ENCODE data around the gene C11orf21. TPM values are rescaled to one million over a fixed set of nuclear protein-coding genes. Genes with fewer than 3 reads are reported as not detected.
A peak's percentile ranks its signal among the peaks of the same experiment; 100 is the strongest.
"Not testable (repeated sequence)": the region's sequence is repeated elsewhere in the genome, so short reads cannot be mapped to it uniquely, and the experiment has no call there.

The C11orf21 gene
- total RNA-seq, 2 donors from 2014 or later, result 0.26 to 0.33 TPM

DNA sequence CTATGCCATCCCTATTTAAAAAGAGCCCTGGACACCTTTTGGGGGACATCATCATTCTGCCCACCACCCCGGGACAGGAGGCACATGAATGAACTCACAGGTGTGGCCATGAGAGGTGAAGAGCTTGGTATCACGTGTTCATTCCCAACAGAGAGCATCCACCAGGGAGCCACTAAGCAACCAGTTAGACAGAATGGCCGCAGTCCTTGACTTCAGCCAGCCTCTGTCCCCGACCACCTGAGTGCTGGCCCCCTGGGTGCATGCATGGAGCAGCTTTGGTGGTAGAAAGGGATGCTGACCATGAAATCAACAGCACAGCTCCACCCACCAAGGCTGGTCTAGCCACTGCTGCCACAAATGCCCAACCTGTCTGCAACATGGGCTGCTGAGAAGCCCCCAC is 44.3 kb upstream of the C11orf21 start:
- no peak overlapping the region for H3K27ac ChIP-seq
- no peaks in the 10 kb centered on the region for H3K9me3 ChIP-seq
- TF ChIP-seq, protein P1, sequence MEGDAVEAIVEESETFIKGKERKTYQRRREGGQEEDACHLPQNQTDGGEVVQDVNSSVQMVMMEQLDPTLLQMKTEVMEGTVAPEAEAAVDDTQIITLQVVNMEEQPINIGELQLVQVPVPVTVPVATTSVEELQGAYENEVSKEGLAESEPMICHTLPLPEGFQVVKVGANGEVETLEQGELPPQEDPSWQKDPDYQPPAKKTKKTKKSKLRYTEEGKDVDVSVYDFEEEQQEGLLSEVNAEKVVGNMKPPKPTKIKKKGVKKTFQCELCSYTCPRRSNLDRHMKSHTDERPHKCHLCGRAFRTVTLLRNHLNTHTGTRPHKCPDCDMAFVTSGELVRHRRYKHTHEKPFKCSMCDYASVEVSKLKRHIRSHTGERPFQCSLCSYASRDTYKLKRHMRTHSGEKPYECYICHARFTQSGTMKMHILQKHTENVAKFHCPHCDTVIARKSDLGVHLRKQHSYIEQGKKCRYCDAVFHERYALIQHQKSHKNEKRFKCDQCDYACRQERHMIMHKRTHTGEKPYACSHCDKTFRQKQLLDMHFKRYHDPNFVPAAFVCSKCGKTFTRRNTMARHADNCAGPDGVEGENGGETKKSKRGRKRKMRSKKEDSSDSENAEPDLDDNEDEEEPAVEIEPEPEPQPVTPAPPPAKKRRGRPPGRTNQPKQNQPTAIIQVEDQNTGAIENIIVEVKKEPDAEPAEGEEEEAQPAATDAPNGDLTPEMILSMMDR (IDR thresholded peaks at IDR 0.05), result no peak
- no peak for TF ChIP-seq POLR2A (IDR thresholded peaks at IDR 0.05)
- no peaks in the 10 kb centered on the region for H3K27me3 ChIP-seq
- no peak for ATAC-seq
- WGBS, 2 donors, result 84% methylated on average over 4 of the region's 4 CpGs; no CpG with 5 or more reads in 1 of the 2 donors
- no peak overlapping the region for H3K4me3 ChIP-seq
- DNase-seq, result no peak
- no peaks in the 10 kb centered on the region for H3K36me3 ChIP-seq (replicated peaks in 1 of 2; ENCODE audit: insufficient read depth in 1 of 2, low read depth in 2 of 2)
- intact Hi-C loops (cut with DNase I), result no loop called here
- H3K4me1 ChIP-seq, result no peaks in the 10 kb centered on the region

DNA sequence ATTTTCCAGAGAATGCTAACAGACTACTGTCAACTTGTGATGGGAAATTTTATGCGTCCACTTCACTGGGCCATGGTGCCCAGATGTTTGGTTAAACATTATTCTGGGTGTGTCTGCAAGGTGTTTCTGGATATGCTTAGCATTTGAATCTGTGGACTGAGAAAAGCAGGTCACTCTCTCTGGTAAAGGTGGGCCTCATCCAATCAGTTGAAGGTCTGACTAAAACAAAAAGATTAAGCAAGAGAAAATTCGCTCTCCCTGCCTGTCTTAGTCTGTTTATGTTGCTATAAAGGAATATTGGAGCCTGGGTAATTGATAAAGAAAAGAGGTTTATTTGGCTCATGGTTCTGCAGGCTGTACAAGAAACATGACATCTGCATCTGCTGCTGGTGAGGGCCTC is 43.3 kb upstream of the C11orf21 start:
- ATAC-seq, result no peak
- no peak overlapping the region for H3K27ac ChIP-seq
- no peak for DNase-seq
- H3K4me1 ChIP-seq, result no peaks in the 10 kb centered on the region
- H3K4me3 ChIP-seq, result no peak overlapping the region
- no peaks in the 10 kb centered on the region for H3K27me3 ChIP-seq
- no peaks in the 10 kb centered on the region for H3K36me3 ChIP-seq (replicated peaks in 1 of 2; ENCODE audit: insufficient read depth in 1 of 2, low read depth in 2 of 2)
- intact Hi-C loops (cut with DNase I), result no loop called here
- no peaks in the 10 kb centered on the region for H3K9me3 ChIP-seq
- TF ChIP-seq POLR2A (IDR thresholded peaks at IDR 0.05), result no peak
- TF ChIP-seq, protein P1 (IDR thresholded peaks at IDR 0.05), result no peak
- 79 to 86% methylated on average over 2 of the region's 2 CpGs for WGBS, 2 donors

GRCh38 chr11:2343502-2343901 is 41.8 kb upstream of the C11orf21 start:
- no peaks in the 10 kb centered on the region for H3K36me3 ChIP-seq (replicated peaks in 1 of 2; ENCODE audit: insufficient read depth in 1 of 2, low read depth in 2 of 2)
- intact Hi-C loops (cut with DNase I), result no loop called here
- WGBS, 2 donors, result 78 to 80% methylated on average over 4 of the region's 4 CpGs
- no peak for DNase-seq
- TF ChIP-seq, protein P1 (IDR thresholded peaks at IDR 0.05), result no peak
- no peak for TF ChIP-seq POLR2A (IDR thresholded peaks at IDR 0.05)
- ATAC-seq, result no peak
- no peaks in the 10 kb centered on the region for H3K27me3 ChIP-seq
- no peak overlapping the region for H3K27ac ChIP-seq
- no peak overlapping the region for H3K4me3 ChIP-seq
- H3K9me3 ChIP-seq, result no peaks in the 10 kb centered on the region
- H3K4me1 ChIP-seq, result no peaks in the 10 kb centered on the region

GRCh38 chr11:2342981-2343380 is 41.3 kb upstream of the C11orf21 start:
- Histone ChIP-seq H3K9me3 (no peaks in the 10 kb centered on the region), H3K4me3 (no peak overlapping the region), H3K4me1 (no peaks in the 10 kb centered on the region), H3K27me3 (no peaks in the 10 kb centered on the region), H3K36me3 (replicated peaks in 1 of 2; ENCODE audit: insufficient read depth in 1 of 2, low read depth in 2 of 2) (no peaks in the 10 kb centered on the region), H3K27ac (no peak overlapping the region)
- TF ChIP-seq, protein P1 (IDR thresholded peaks at IDR 0.05), result no peak
- no peak for TF ChIP-seq POLR2A (IDR thresholded peaks at IDR 0.05)
- ATAC-seq (peak; percentile 48), DNase-seq (peak in 2 of 4 donors; percentile 21 to 28)
- WGBS, 2 donors, result 51 to 56% methylated on average over 5 of the region's 5 CpGs
- intact Hi-C loops (cut with DNase I), result no loop called here

DNA sequence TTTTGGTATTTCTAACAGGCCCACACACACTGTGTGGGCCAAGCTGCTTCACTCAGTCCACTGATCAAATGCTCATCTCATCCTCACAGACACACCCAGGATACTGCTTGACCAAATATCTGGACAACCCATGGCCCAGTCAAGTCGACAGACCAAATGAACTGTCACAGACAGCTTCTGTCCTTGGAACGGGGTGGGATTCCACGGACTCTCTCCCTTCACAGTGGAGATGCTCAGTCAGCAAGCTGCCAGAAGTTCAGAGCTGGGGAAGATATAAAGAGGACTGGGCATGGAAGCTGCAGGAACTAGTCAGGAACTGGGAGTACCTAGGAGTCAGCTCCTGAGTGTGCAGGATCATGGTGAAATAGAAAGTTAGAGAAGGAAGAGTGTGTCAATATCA is 40.8 kb upstream of the C11orf21 start:
- Histone ChIP-seq H3K4me3 (no peak overlapping the region), H3K27ac (no peak overlapping the region), H3K36me3 (replicated peaks in 1 of 2; ENCODE audit: insufficient read depth in 1 of 2, low read depth in 2 of 2) (no peaks in the 10 kb centered on the region), H3K27me3 (no peaks in the 10 kb centered on the region), H3K4me1 (no peaks in the 10 kb centered on the region), H3K9me3 (no peaks in the 10 kb centered on the region)
- 74 to 81% methylated on average over 3 of the region's 3 CpGs for WGBS, 2 donors
- ATAC-seq (no peak), DNase-seq (no peak)
- TF ChIP-seq, protein P1 (IDR thresholded peaks at IDR 0.05), result no peak
- TF ChIP-seq POLR2A (IDR thresholded peaks at IDR 0.05), result no peak
- intact Hi-C loops (cut with DNase I), result no loop called here

DNA sequence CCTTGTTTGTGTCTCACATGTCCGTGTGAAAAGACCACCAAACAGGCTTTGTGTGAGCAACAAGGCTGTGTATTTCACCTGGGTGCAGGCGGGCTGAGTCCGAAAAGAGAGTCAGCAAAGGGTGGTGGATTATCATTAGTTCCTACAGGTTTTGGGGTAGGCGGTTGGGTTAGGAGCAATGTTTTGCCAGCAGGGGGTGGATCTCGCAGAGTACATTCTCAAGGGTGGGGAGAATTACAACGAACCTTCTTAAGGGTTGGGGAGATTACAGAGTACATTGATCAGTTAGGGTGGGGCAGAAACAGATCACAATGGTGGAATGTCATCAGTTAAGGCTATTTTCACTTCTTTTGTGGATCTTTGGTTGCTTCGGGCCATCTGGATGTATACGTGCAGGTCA is 37.0 kb upstream of the C11orf21 start:
- H3K4me3 ChIP-seq; ATAC-seq; H3K36me3 ChIP-seq (replicated peaks in 1 of 2; ENCODE audit: insufficient read depth in 1 of 2, low read depth in 2 of 2); H3K4me1 ChIP-seq; intact Hi-C loops (cut with DNase I); H3K27me3 ChIP-seq; H3K27ac ChIP-seq; DNase-seq; H3K9me3 ChIP-seq: not testable (repeated sequence)
- 74 to 76% methylated on average over 8 of the region's 8 CpGs for WGBS, 2 donors

DNA sequence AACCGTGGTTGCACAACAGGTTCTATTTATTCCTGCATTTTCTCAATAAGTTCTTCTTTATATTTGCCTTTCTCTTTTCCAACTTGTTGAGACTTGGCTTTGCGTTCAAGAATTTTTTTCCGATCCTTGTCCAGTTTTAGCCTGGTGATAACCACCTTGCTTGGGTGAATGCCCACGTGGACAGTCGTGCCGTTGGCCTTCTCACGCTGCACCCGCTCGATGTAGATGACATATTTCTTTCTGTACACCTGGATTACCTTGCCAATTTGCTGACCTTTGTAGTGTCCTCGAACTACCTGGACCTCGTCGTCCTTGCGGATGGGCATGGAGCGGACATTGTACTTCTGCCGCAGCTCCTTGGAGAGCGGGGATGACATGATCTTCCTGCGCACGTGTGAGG is 33.6 kb upstream of the C11orf21 start:
- intact Hi-C loops (cut with DNase I); H3K27me3 ChIP-seq; DNase-seq; ATAC-seq; H3K4me1 ChIP-seq; H3K9me3 ChIP-seq; H3K36me3 ChIP-seq (replicated peaks in 1 of 2; ENCODE audit: insufficient read depth in 1 of 2, low read depth in 2 of 2); H3K4me3 ChIP-seq; H3K27ac ChIP-seq: not testable (repeated sequence)
- 89 to 92% methylated on average over 16 to 18 of the region's 18 CpGs for WGBS, 2 donors
